GM12891 (cell line): ENCODE results near the gene ANAPC15.

Source experiments
- DNase-seq: peaks from one replicate; pipeline ENCODE4 v3.0.0; 2011; ENCODE audit warnings: low spot score; ENCODE audit not compliant: insufficient read length
- FAIRE-seq: peaks from 2 replicates; lab custom pipeline; 2011; peaks lifted over from hg19 to GRCh38; lab: Jason Lieb, UNC
- PAX5 ChIP-seq: IDR thresholded peaks from 2 replicates; pipeline ENCODE4 v1.6.1; 2011; ENCODE audit warnings: low read length, moderate library complexity, mild to moderate bottlenecking; ENCODE audit not compliant: insufficient read depth, severe bottlenecking
- POLR2A ChIP-seq: IDR thresholded peaks from 2 replicates; pipeline ENCODE4 v1.6.1; 2011; ENCODE audit warnings: low read depth, low read length, control low read depth
- POLR2AphosphoS5 ChIP-seq: IDR thresholded peaks from 2 replicates; pipeline ENCODE4 v1.6.1; 2011; ENCODE audit warnings: low read depth, low read length, control low read depth
- POU2F2 ChIP-seq: IDR thresholded peaks from 2 replicates; pipeline ENCODE4 v1.6.1; 2011; ENCODE audit warnings: low read depth, mild to moderate bottlenecking, control low read depth, low read length, moderate library complexity
- SPI1 ChIP-seq: IDR thresholded peaks from 2 replicates; pipeline ENCODE4 v1.6.1; 2011; ENCODE audit warnings: low read depth, low read length, control low read depth
- TAF1 ChIP-seq: IDR thresholded peaks from 2 replicates; pipeline ENCODE4 v1.6.1; 2011; ENCODE audit warnings: low read depth, low read length, control low read depth

The ANAPC15 gene

DNA sequence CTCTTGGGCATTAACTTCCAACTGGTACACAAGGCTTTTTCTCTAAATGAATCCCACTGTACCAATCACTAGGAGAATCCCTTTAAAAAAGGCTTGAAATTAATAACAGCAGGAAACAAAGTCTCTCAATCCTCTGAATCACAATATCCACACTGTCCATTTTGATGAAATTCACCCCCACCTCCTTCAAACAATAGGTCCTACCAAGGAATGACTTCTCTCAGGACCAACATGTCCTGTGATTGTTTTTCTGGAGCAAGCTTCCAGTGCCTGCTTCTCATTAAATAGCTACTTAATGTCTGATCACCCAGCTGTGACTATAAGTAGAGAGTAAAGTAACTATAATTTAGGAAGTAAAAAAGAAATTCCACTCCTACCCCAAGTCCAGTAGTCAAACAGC lies 45.2 kb downstream of the ANAPC15 start:
- no peak for DNase-seq
- TF ChIP-seq SPI1, result no peak
- TF ChIP-seq TAF1, result no peak
- TF ChIP-seq POU2F2, result no peak
- TF ChIP-seq PAX5, result no peak
- TF ChIP-seq POLR2AphosphoS5, result no peak
- no peak for TF ChIP-seq POLR2A
- FAIRE-seq, result no peak

DNA sequence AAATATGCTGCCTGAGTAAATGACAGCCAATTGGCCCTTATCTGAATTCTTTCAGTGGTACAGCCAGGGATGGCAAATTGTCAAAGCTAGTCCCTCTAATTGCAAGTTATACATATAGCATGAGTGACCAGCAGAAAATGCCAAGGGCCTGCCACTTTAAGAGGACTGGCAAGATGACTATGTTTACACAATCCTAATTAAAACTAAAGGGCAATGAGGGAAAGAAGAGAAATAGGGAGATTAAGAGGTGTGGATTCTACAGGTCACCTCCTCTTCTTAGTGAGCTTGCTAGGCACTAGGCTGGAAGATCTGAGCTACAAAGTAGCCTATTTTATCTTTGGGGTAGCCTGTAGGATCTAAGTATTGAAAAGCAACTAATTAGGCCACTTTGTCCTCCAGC lies 45.6 kb downstream of the ANAPC15 start:
- no peak for TF ChIP-seq PAX5
- TF ChIP-seq POLR2A, result no peak
- no peak for TF ChIP-seq POLR2AphosphoS5
- no peak for TF ChIP-seq SPI1
- TF ChIP-seq TAF1, result no peak
- no peak for TF ChIP-seq POU2F2
- DNase-seq (no peak), FAIRE-seq (no peak)

- no peak for FAIRE-seq
Observed at GRCh38 chr11:72061739-72062396, 50.6 kb downstream of the ANAPC15 start.

More at GRCh38 chr11:72061739-72062396, 50.6 kb downstream of the ANAPC15 start:
- no peak for TF ChIP-seq POLR2A
- TF ChIP-seq PAX5, result no peak
- no peak for TF ChIP-seq TAF1
- peak; percentile 80 for TF ChIP-seq SPI1
- no peak for TF ChIP-seq POLR2AphosphoS5
- no peak for TF ChIP-seq POU2F2
- no peak for DNase-seq
